ENCODE measurements around the gene TMEM91. TPM values are rescaled to one million over a fixed set of nuclear protein-coding genes. Genes with fewer than 3 reads are reported as not detected.

The TMEM91 gene
- total and polyA plus RNA-seq, 2 of the 4 experiments (the other 2 are of a cell fraction) = 1.4 to 4.8 TPM

DNA sequence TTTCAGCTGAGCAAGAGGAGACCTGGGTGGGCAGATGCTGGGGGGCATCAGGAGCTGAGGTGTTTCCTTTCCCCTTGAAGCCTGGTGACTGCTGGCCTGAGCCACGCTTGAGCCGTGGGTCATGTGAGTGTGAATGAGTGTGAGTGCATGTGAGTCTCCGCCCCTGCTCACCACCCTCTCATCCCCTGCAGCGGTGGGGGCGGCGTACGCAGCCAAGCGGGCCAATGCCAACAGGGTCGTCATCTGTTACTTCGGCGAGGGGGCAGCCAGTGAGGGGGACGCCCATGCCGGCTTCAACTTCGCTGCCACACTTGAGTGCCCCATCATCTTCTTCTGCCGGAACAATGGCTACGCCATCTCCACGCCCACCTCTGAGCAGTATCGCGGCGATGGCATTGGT lies 45.6 kb downstream of the TMEM91 start:
- no peaks in the 10 kb centered on the region for H3K27me3 ChIP-seq (ENCODE audit: control insufficient read depth, insufficient read depth, low read length)
- H3K36me3 ChIP-seq (ENCODE audit: control insufficient read depth, insufficient read depth, low read length) = peaks cover 50% of the 10 kb centered on the region
- no peak overlapping the region for H2AK5ac ChIP-seq (ENCODE audit: low read depth, low read length)
- no peak for DNase-seq
- no peak overlapping the region for H3K23ac ChIP-seq (ENCODE audit: low read depth, low read length)
- H2AFZ ChIP-seq (replicated peaks; ENCODE audit: low read length, poor library complexity) = no peak overlapping the region
- no peak overlapping the region for H3K4ac ChIP-seq (ENCODE audit: low read depth, low read length)
- ATAC-seq (ENCODE audit: low read depth) = no peak
- H4K5ac ChIP-seq (ENCODE audit: low read depth, low read length) = no peak overlapping the region
- no peak overlapping the region for H3K4me3 ChIP-seq (ENCODE audit: insufficient read depth, low read depth, low read length)
- H3K56ac ChIP-seq (ENCODE audit: extremely low read depth, insufficient read depth, low read length) = no peak overlapping the region
- no peak overlapping the region for H3K9ac ChIP-seq (ENCODE audit: low read depth, low read length)
- no peaks in the 10 kb centered on the region for H3K79me1 ChIP-seq (ENCODE audit: low read depth in 1 of 2, low read length in 2 of 2)
- no TSS peak for BruUV-seq (replicated peaks)
- intact Hi-C loops (cut with micrococcal nuclease) = loop anchor here (10.0 kb wide), 1 partner anchor 217 kb away; no protein-coding TSS in a partner anchor
- 97% methylated on average over 13 of the region's 20 CpGs; no CpG with 5 or more reads in 1 of the 2 experiments for WGBS, 2 experiments (ENCODE audit: extremely low coverage in 2 of 2, insufficient read length in 1 of 2)
- no peaks in the 10 kb centered on the region for H4K20me1 ChIP-seq (ENCODE audit: insufficient read depth, low read length)
- TF ChIP-seq RAD21 (IDR thresholded peaks at IDR 0.05; ENCODE audit: low read length) (no peak), FOS (IDR thresholded peaks at IDR 0.05; ENCODE audit: low read depth, low read length) (no peak), RCOR1 (IDR thresholded peaks at IDR 0.05; ENCODE audit: insufficient replicate concordance, low read length) (no peak), POLR2A (IDR thresholded peaks at IDR 0.05; ENCODE audit: low read depth, low read length) (no peak), MXI1 (IDR thresholded peaks at IDR 0.05; ENCODE audit: borderline replicate concordance, low read depth, low read length) (no peak), CHD1 (IDR thresholded peaks at IDR 0.05; ENCODE audit: low read depth, low read length) (no peak), CEBPB (IDR thresholded peaks at IDR 0.05; ENCODE audit: low read depth, low read length) (no peak), BHLHE40 (IDR thresholded peaks at IDR 0.05; ENCODE audit: low read depth, low read length) (no peak), NFE2L2 (IDR thresholded peaks at IDR 0.05; ENCODE audit: low read depth, low read length) (no peak), MAFK (IDR thresholded peaks at IDR 0.05; ENCODE audit: low read depth, low read length) (no peak), MAZ (IDR thresholded peaks at IDR 0.05; ENCODE audit: borderline replicate concordance, low read depth, low read length) (no peak), SMC3 (IDR thresholded peaks at IDR 0.05; ENCODE audit: low read depth, low read length) (no peak), RFX5 (IDR thresholded peaks at IDR 0.05; ENCODE audit: low read depth, low read length) (no peak)
- TF ChIP-seq, protein P1, sequence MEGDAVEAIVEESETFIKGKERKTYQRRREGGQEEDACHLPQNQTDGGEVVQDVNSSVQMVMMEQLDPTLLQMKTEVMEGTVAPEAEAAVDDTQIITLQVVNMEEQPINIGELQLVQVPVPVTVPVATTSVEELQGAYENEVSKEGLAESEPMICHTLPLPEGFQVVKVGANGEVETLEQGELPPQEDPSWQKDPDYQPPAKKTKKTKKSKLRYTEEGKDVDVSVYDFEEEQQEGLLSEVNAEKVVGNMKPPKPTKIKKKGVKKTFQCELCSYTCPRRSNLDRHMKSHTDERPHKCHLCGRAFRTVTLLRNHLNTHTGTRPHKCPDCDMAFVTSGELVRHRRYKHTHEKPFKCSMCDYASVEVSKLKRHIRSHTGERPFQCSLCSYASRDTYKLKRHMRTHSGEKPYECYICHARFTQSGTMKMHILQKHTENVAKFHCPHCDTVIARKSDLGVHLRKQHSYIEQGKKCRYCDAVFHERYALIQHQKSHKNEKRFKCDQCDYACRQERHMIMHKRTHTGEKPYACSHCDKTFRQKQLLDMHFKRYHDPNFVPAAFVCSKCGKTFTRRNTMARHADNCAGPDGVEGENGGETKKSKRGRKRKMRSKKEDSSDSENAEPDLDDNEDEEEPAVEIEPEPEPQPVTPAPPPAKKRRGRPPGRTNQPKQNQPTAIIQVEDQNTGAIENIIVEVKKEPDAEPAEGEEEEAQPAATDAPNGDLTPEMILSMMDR (conservative IDR thresholded peaks at IDR 0.05; ENCODE audit: low read depth, low read length) = no peak
- TF ChIP-seq, protein P2, sequence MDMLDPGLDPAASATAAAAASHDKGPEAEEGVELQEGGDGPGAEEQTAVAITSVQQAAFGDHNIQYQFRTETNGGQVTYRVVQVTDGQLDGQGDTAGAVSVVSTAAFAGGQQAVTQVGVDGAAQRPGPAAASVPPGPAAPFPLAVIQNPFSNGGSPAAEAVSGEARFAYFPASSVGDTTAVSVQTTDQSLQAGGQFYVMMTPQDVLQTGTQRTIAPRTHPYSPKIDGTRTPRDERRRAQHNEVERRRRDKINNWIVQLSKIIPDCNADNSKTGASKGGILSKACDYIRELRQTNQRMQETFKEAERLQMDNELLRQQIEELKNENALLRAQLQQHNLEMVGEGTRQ (IDR thresholded peaks at IDR 0.05; ENCODE audit: low read depth, low read length) = no peak
- TF ChIP-seq, protein P3, sequence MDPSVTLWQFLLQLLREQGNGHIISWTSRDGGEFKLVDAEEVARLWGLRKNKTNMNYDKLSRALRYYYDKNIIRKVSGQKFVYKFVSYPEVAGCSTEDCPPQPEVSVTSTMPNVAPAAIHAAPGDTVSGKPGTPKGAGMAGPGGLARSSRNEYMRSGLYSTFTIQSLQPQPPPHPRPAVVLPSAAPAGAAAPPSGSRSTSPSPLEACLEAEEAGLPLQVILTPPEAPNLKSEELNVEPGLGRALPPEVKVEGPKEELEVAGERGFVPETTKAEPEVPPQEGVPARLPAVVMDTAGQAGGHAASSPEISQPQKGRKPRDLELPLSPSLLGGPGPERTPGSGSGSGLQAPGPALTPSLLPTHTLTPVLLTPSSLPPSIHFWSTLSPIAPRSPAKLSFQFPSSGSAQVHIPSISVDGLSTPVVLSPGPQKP (IDR thresholded peaks at IDR 0.05; ENCODE audit: borderline replicate concordance, low read depth, low read length) = no peak
- CTCF ChIA-PET = no interaction called here
- no peak overlapping the region for H2BK15ac ChIP-seq (ENCODE audit: low read depth, low read length)
- H4K91ac ChIP-seq (ENCODE audit: insufficient read depth, low read depth, low read length) = no peak overlapping the region
- dilution Hi-C loops (cut with HindIII; ENCODE audit: low sequenced_read_pairs, unreplicated experiment) = no loop called here
- in situ Hi-C loops (cut with MboI; ENCODE audit: low sequenced_read_pairs) = no loop called here
- H3K18ac ChIP-seq (ENCODE audit: low read depth, low read length) = no peak overlapping the region
- no peaks in the 10 kb centered on the region; the same call in 1 of the 2 replicates for H3K9me1 ChIP-seq (ENCODE audit: insufficient read depth, low read length)
- no peak overlapping the region for H3K27ac ChIP-seq (ENCODE audit: insufficient read depth, low read length)
- no peak overlapping the region for H4K8ac ChIP-seq (ENCODE audit: low read depth in 2 of 2, low read length in 2 of 2)
- no peak overlapping the region for H3K14ac ChIP-seq (replicated peaks; ENCODE audit: low read depth, low read length)
- H2AK9ac ChIP-seq (replicated peaks; ENCODE audit: low read depth, low read length, poor library complexity) = no peak overlapping the region
- H3K9me3 ChIP-seq (ENCODE audit: control insufficient read depth, insufficient read depth, low read length) = no peaks in the 10 kb centered on the region
- no peak overlapping the region for H2BK20ac ChIP-seq (ENCODE audit: low read depth, low read length)
- no peak overlapping the region for H2BK5ac ChIP-seq (ENCODE audit: low read depth, low read length, poor library complexity, severe bottlenecking)
- peaks cover 4% of the 10 kb centered on the region; the same call in 1 of the 2 replicates for H3K4me1 ChIP-seq (ENCODE audit: control insufficient read depth, insufficient read depth, low read length)
- POLR2A ChIA-PET (ENCODE audit: unreplicated experiment) = no interaction called here
- no peak overlapping the region for H2BK120ac ChIP-seq (ENCODE audit: low read depth, low read length)
- H3K4me2 ChIP-seq (ENCODE audit: low read depth, low read length) = no peak overlapping the region
